H1 (cell line): Measurements from ENCODE around the gene HNRNPDL. TPM values are rescaled to one million over a fixed set of nuclear protein-coding genes. Genes with fewer than 3 reads are reported as not detected.

Experiments used
- CTCF ChIA-PET: fragments of 300-600 bp; sonication (Branson Sonifier 250); formaldehyde crosslinking; loops from one replicate; lab custom pipeline; 2021; ENCODE audit not compliant: partially characterized antibody; lab: Charles Lee
- POLR2A ChIA-PET: fragments of 300-600 bp; sonication (Branson Sonifier 250); formaldehyde crosslinking; loops from one replicate; lab custom pipeline; 2021; ENCODE audit warnings: inconsistent platforms; ENCODE audit not compliant: partially characterized antibody; lab: Charles Lee
- DNase-seq, 2 experiments: peaks; one replicate each; pipeline versions ENCODE4 v3.0.0 to v3.0.0-alpha.2; 2010 to 2022; ENCODE audit warnings: low spot score in 2 of 2, low read depth in 1 of 2, mixed read lengths in 1 of 2
- FAIRE-seq: peaks from 2 replicates; lab custom pipeline; 2011; peaks lifted over from hg19 to GRCh38; lab: Jason Lieb, UNC
- H2AFZ ChIP-seq: 2 replicates; pipeline ENCODE4 v1.8.1; 2012; ENCODE audit warnings: low read length, inconsistent platforms
- H2AK5ac ChIP-seq: 2 replicates; pipeline ENCODE4 v1.6.1; 2013; ENCODE audit warnings: low read depth, low read length
- H2BK120ac ChIP-seq: replicated peaks from 2 replicates; pipeline ENCODE3; 2013; ENCODE audit warnings: low read depth, low read length, inconsistent platforms
- H2BK12ac ChIP-seq: 2 replicates; pipeline ENCODE4 v1.6.1; 2013; ENCODE audit warnings: low read depth, low read length
- H2BK15ac ChIP-seq: 2 replicates; pipeline ENCODE4 v1.6.1; 2013; ENCODE audit warnings: low read length
- H2BK20ac ChIP-seq: 2 replicates; pipeline ENCODE4 v1.6.1; 2013; ENCODE audit warnings: low read length
- H2BK5ac ChIP-seq: 2 replicates; pipeline ENCODE4 v1.6.1; 2013; ENCODE audit warnings: low read depth, low read length
- H3K14ac ChIP-seq: 2 replicates; pipeline ENCODE4 v1.6.1; 2013; ENCODE audit warnings: inconsistent platforms; ENCODE audit not compliant: insufficient read length
- H3K18ac ChIP-seq: 2 replicates; pipeline ENCODE4 v1.6.1; 2013; ENCODE audit warnings: low read length; ENCODE audit errors: extremely low read depth
- H3K23ac ChIP-seq: 2 replicates; pipeline ENCODE4 v1.6.1; 2013; ENCODE audit warnings: inconsistent platforms; ENCODE audit not compliant: insufficient read length
- H3K23me2 ChIP-seq: 2 replicates; pipeline ENCODE4 v1.6.1; 2013; ENCODE audit warnings: low read depth, low read length
- H3K27ac ChIP-seq: 2 replicates; pipeline ENCODE4 v1.6.1; 2011; ENCODE audit warnings: low read depth, low read length, inconsistent platforms
- H3K27me3 ChIP-seq, 4 experiments: replicated peaks in 1 of 4; 1 replicate in 1 of 4; 2 replicates in 3 of 4; pipeline versions ENCODE4 v1.6.1 to v1.8.1; 2011 to 2013; ENCODE audit warnings: low read length in 3 of 4, mild to moderate bottlenecking in 3 of 4, inconsistent platforms in 2 of 4, mixed read lengths in 2 of 4, moderate library complexity in 1 of 4; ENCODE audit not compliant: control insufficient read depth in 3 of 4, insufficient read depth in 3 of 4; ENCODE audit errors: extremely low read depth in 1 of 4
- H3K36me3 ChIP-seq, 4 experiments: 2 replicates each; pipeline versions ENCODE4 v1.6.1 to v1.8.1; 2011 to 2013; ENCODE audit warnings: mild to moderate bottlenecking in 4 of 4, low read length in 3 of 4, moderate library complexity in 2 of 4, control low read depth in 1 of 4, inconsistent platforms in 1 of 4; ENCODE audit not compliant: insufficient read depth in 4 of 4, control insufficient read depth in 2 of 4
- H3K4ac ChIP-seq: replicated peaks from 2 replicates; pipeline ENCODE3; 2013; ENCODE audit warnings: low read length, low read depth, mixed read lengths, inconsistent platforms; ENCODE audit not compliant: insufficient read length
- H3K4me1 ChIP-seq, 4 experiments: replicated peaks in 1 of 4; 1 replicate in 1 of 4; 2 replicates in 3 of 4; pipeline versions ENCODE4 v1.6.1 to v1.8.1; 2011 to 2013; ENCODE audit warnings: low read length in 3 of 4, inconsistent platforms in 2 of 4, mixed read lengths in 1 of 4; ENCODE audit not compliant: insufficient read depth in 4 of 4, control insufficient read depth in 3 of 4
- H3K4me2 ChIP-seq, 2 experiments: 2 replicates each; pipeline versions ENCODE4 v1.6.1 to v1.8.1; 2011 to 2013; ENCODE audit warnings: low read depth in 2 of 2, low read length in 2 of 2, control low read depth in 1 of 2, inconsistent platforms in 1 of 2, mild to moderate bottlenecking in 1 of 2; ENCODE audit not compliant: insufficient read depth in 1 of 2
- H3K4me3 ChIP-seq, 4 experiments: fragments of 200-600, 300-600 bp in 1 of 4; sonication (generic), shearing (Covaris generic), sonication (Bioruptor Twin) in 1 of 4; 2 replicates each; pipeline versions ENCODE4 v1.5.1 to v1.8.1; 2011 to 2016; ENCODE audit warnings: low read length in 4 of 4, low read depth in 3 of 4, control low read depth in 2 of 4, inconsistent platforms in 2 of 4, mild to moderate bottlenecking in 2 of 4, mixed read lengths in 1 of 4, moderate library complexity in 1 of 4; ENCODE audit not compliant: insufficient read depth in 2 of 4; ENCODE audit errors: extremely low read depth in 1 of 4
- H3K56ac ChIP-seq: replicated peaks from 2 replicates; pipeline ENCODE3; 2013; ENCODE audit warnings: low read depth, mild to moderate bottlenecking, mixed read lengths, low read length, inconsistent platforms; ENCODE audit not compliant: insufficient read length
- H3K79me1 ChIP-seq: 2 replicates; pipeline ENCODE4 v1.6.1; 2013; ENCODE audit warnings: low read depth, low read length, control low read depth
- H3K79me2 ChIP-seq, 2 experiments: 2 replicates each; pipeline versions ENCODE4 v1.6.1 to v1.8.1; 2012 to 2013; ENCODE audit warnings: low read length in 2 of 2, mild to moderate bottlenecking in 2 of 2, inconsistent platforms in 1 of 2; ENCODE audit not compliant: insufficient read depth in 2 of 2, control insufficient read depth in 1 of 2
- H3K9ac ChIP-seq, 4 experiments: replicated peaks in 1 of 4; 1 replicate in 1 of 4; 2 replicates in 3 of 4; pipeline versions ENCODE4 v1.6.1 to v1.8.1; 2011 to 2013; ENCODE audit warnings: low read depth in 3 of 4, low read length in 3 of 4, control low read depth in 2 of 4, mild to moderate bottlenecking in 2 of 4, moderate library complexity in 2 of 4, inconsistent platforms in 1 of 4; ENCODE audit errors: extremely low read depth in 1 of 4
- H3K9me3 ChIP-seq, 2 experiments: 2 replicates each; pipeline versions ENCODE4 v1.6.1 to v1.8.1; 2012 to 2013; ENCODE audit warnings: mild to moderate bottlenecking in 2 of 2, moderate library complexity in 2 of 2, control low read depth in 1 of 2, inconsistent platforms in 1 of 2, low read depth in 1 of 2, low read length in 1 of 2, mixed read lengths in 1 of 2; ENCODE audit not compliant: insufficient read depth in 2 of 2
- H4K20me1 ChIP-seq, 2 experiments: replicated peaks in 1 of 2; 2 replicates each; pipeline versions ENCODE3 to v1.8.1; 2011 to 2013; ENCODE audit warnings: inconsistent platforms in 2 of 2, low read length in 2 of 2, mild to moderate bottlenecking in 1 of 2; ENCODE audit not compliant: insufficient read depth in 2 of 2, control insufficient read depth in 1 of 2
- H4K5ac ChIP-seq: 2 replicates; pipeline ENCODE4 v1.6.1; 2013; ENCODE audit warnings: low read length, low read depth, mixed read lengths, inconsistent platforms; ENCODE audit not compliant: insufficient read length
- H4K8ac ChIP-seq: 2 replicates; pipeline ENCODE4 v1.8.0; 2013; ENCODE audit warnings: mild to moderate bottlenecking, moderate library complexity, low read length, inconsistent platforms; ENCODE audit not compliant: insufficient read depth; ENCODE audit errors: extremely low read depth
- H4K91ac ChIP-seq: replicated peaks from 2 replicates; pipeline ENCODE3; 2013; ENCODE audit warnings: low read length, mixed read lengths, inconsistent platforms; ENCODE audit not compliant: insufficient read length
- CHD1 ChIP-seq: IDR thresholded peaks from 2 replicates; pipeline ENCODE4 v1.6.1; 2012; ENCODE audit warnings: low read depth, low read length, improper control_type of control experiment
- CHD2 ChIP-seq: IDR thresholded peaks from 2 replicates; pipeline ENCODE4 v1.6.1; 2012; ENCODE audit warnings: low read length, improper control_type of control experiment
- RFX5 ChIP-seq: IDR thresholded peaks from 2 replicates; pipeline ENCODE4 v1.6.1; 2011; ENCODE audit warnings: low read depth, low read length, improper control_type of control experiment, borderline replicate concordance
- whole genome bisulfite sequencing, 2 experiments: shearing (Covaris generic) in 1 of 2; methylation state at CpG; one replicate each; pipeline versions ENCODE4 v1.1.6 to v1.1.7; 2013 to 2015; ENCODE audit warnings: low lambda C conversion rate in 2 of 2, mixed read lengths in 2 of 2, inconsistent platforms in 1 of 2, low coverage in 1 of 2, missing lambda C conversion rate in 1 of 2; ENCODE audit not compliant: insufficient replicate concordance in 2 of 2, insufficient coverage in 1 of 2, insufficient read length in 1 of 2; ENCODE audit errors: extremely low coverage in 1 of 2, missing lambda C conversion rate in 1 of 2; 5-methylcytosine and 5-hydroxymethylcytosine counted together
- polyA plus RNA-seq, 7 experiments: library from polyadenylated mRNA; depleted of rRNA in 3 of 7; stranded (reverse) in 5 of 7; unstranded in 2 of 7; fragments of >200 nt in 5 of 7; fragments of 200-250 nt in 2 of 7; gene quantifications; 1 replicate in 5 of 7; 2 replicates in 1 of 7; 4 replicates in 1 of 7; pipeline versions ENCODE4 v1.2.1 to v1.2.3, GENCODE V29; 2011 to 2013; ENCODE audit warnings: missing spikeins in 2 of 7, mixed read lengths in 2 of 7
- total RNA-seq: library from RNA; stranded (reverse); fragmentation: NEBNext Ultra II Directional; extraction: Animal tissue kit (Norgen Biotek cat#: 25700); gene quantifications from 2 replicates; pipeline ENCODE4 v1.2.1, GENCODE V29; 2021

Gene HNRNPDL
- total and polyA plus RNA-seq, 2 of the 8 experiments (the other 6 are each of a cell fraction or from before 2014, with no cell fraction given): 197 to 411 TPM

GRCh38 chr4:82439088-82439487 lies 8.8 kb upstream of the HNRNPDL start:
- CTCF ChIA-PET: interaction anchor here (0.8 to 2.5 kb wide), 4 partner anchors 10 to 78 kb away, joined by 3 to 9 read pairs (median 3); no protein-coding TSS in a partner anchor
- Histone ChIP-seq H3K9me3 (no peaks in the 10 kb centered on the region), H4K20me1 (peaks cover 10 to 30% of the 10 kb centered on the region in 2 experiments), H3K27ac (no peak overlapping the region), H2BK20ac (no peak overlapping the region), H3K4ac (no peak overlapping the region), H3K79me2 (peaks cover 66 to 100% of the 10 kb centered on the region in 2 experiments), H4K5ac (no peak overlapping the region), H4K8ac (no peak overlapping the region), H3K27me3 (no peaks in the 10 kb centered on the region), H3K18ac (no peak overlapping the region), H3K36me3 (peaks cover 0 to 14% (median 3%) of the 10 kb centered on the region in 4 experiments; a peak in 3 of 8 replicates), H2BK5ac (no peak overlapping the region), H2AK5ac (no peak overlapping the region), H3K23me2 (no peaks in the 10 kb centered on the region), H3K4me2 (no peak overlapping the region), H3K14ac (no peak overlapping the region), H3K23ac (no peak overlapping the region), H3K9ac (no peak overlapping the region), H3K4me3 (no peak overlapping the region), H3K79me1 (peaks cover 3% of the 10 kb centered on the region; the same call in 1 of the 2 replicates), H4K91ac (no peak overlapping the region), H2AFZ (no peak overlapping the region), H2BK12ac (no peak overlapping the region), H3K4me1 (peaks cover 0 to 7% (median 0%) of the 10 kb centered on the region in 4 experiments; a peak in 2 of 7 replicates), H2BK15ac (no peak overlapping the region), H2BK120ac (no peak overlapping the region), H3K56ac (no peak overlapping the region)
- FAIRE-seq: no peak
- no peak for DNase-seq
- WGBS, 2 experiments: 81% methylated on average over 2 of the region's 2 CpGs; no CpG with 5 or more reads in 1 of the 2 experiments
- TF ChIP-seq CHD1 (no peak), RFX5 (no peak), CHD2 (no peak)
- POLR2A ChIA-PET: interaction anchor here (1.3 to 11.4 kb wide), 4 partner anchors 9 to 72 kb away, joined by 3 to 126 read pairs (median 7); partner anchors contain the start of genes ENOPH1 and HNRNPDL
